PC-9 (cell line): ENCODE results near the gene UQCC5.

ENCODE experiments used
- CTCF ChIP-seq: fragments of 200-600 bp; sonication (generic); conservative IDR thresholded peaks from 2 replicates; pipeline ENCODE4 v1.6.1; 2017; ENCODE audit warnings: mixed run types, antibody characterized with exemption, mild to moderate bottlenecking, moderate library complexity
- EZH2 ChIP-seq: fragments of 200-600 bp; sonication (generic); IDR thresholded peaks from 2 replicates; pipeline ENCODE4 v1.8.0; 2017; ENCODE audit warnings: antibody characterized with exemption, low read depth

DNA sequence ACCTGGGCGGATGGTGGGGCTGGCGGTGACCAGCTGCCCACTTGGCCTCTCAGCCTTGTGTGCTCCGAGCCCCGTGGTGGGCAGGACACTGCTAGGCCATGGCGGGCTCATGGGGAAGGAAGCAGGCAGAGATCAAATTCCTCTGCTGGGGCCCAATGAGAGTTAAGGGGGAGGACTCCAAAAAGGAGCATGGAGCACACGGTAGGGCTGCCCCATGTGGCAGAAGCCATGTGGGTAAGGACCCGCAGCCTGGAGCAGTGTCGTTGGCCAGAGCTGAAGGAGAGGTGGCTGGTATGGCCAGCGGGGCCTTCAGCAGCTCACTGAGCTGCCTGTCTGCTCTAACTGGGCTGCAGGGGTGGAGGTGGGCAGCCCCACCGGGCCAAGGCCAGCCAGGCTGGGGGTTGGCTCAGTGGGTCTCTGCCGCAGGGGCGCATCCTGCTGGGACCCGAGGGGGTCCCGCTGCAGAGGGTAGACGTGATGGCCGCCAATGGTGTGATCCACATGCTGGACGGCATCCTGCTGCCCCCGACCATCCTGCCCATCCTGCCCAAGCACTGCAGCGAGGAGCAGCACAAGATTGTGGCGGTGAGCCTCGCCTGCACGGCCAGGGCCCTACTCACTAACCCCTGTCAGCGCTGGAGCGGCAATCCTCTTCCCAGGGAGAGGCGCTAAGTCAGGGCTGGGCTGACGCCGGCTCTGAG is 30.0 kb upstream of the UQCC5 start:
- TF ChIP-seq CTCF = no peak
- TF ChIP-seq EZH2 = no peak
